Liver (tissue), 3 donors: ENCODE data around the gene KCNIP1.

Source experiments
- HNF4G ChIP-seq: IDR thresholded peaks from 2 replicates; pipeline ENCODE4 v1.6.1; 2016; ENCODE audit warnings: antibody characterized with exemption
- JUND ChIP-seq, 2 donors: IDR thresholded peaks; 2 replicates each; pipeline ENCODE4 v1.6.1; 2016; ENCODE audit warnings: antibody characterized with exemption in 2 of 2
- RAD21 ChIP-seq, 2 donors: IDR thresholded peaks; 2 replicates each; pipeline ENCODE4 v1.6.1; 2016; ENCODE audit warnings: antibody characterized with exemption in 2 of 2, mild to moderate bottlenecking in 2 of 2
- TAF1 ChIP-seq: conservative IDR thresholded peaks from 2 replicates; pipeline ENCODE4 v1.6.1; 2016; ENCODE audit warnings: antibody characterized with exemption, mild to moderate bottlenecking
- TF ChIP-seq, protein P1 (sequence below): fragments of 150-350 bp; IDR thresholded peaks from 2 replicates; pipeline ENCODE4 v1.5.1; 2017; ENCODE audit warnings: improper control_type of control experiment, low read depth, low read length; ENCODE audit not compliant: missing input control
- TF ChIP-seq, protein P2 (sequence below): IDR thresholded peaks from 2 replicates; pipeline ENCODE4 v1.6.1; 2016; ENCODE audit warnings: antibody characterized with exemption
- TF ChIP-seq, protein P3 (sequence below): IDR thresholded peaks from 2 replicates; pipeline ENCODE4 v1.6.1; 2016; ENCODE audit warnings: antibody characterized with exemption, mild to moderate bottlenecking
- donor health status: healthy.
- donor health status: healthy.

DNA sequence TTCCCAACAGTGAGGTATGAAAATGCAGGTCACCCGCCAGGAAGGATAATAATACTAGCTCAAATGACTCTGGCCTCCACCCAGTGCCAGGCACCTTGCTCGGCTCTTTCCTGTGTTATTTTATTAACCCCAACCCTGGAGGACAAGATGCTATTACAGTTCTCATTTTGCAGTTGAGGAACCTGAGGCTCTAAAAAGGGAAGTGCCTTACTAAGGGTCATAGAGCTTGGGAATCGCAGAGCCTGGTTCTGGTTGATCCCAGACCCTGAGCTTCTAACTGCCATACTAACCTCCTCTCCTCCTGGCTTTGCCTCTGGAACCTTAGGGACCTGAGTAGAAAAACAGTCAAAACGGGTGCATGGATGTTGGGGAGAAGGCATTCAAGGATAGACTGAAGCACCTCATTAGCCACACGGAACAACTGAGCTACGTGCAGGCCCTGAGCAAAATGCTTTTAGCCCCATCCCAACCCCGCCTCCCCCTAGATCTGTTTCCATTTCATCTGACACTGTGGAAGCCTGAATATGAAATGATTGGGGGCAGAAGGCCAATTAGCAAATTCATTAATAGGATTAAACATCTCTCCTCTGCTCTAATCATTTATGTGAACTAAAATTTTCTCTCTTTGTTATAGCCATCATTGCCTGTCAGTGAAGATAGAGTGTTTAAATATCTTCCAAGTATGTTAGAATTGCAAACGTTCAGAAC is 7.9 kb downstream of the KCNIP1 start:
- TF ChIP-seq, protein P1, sequence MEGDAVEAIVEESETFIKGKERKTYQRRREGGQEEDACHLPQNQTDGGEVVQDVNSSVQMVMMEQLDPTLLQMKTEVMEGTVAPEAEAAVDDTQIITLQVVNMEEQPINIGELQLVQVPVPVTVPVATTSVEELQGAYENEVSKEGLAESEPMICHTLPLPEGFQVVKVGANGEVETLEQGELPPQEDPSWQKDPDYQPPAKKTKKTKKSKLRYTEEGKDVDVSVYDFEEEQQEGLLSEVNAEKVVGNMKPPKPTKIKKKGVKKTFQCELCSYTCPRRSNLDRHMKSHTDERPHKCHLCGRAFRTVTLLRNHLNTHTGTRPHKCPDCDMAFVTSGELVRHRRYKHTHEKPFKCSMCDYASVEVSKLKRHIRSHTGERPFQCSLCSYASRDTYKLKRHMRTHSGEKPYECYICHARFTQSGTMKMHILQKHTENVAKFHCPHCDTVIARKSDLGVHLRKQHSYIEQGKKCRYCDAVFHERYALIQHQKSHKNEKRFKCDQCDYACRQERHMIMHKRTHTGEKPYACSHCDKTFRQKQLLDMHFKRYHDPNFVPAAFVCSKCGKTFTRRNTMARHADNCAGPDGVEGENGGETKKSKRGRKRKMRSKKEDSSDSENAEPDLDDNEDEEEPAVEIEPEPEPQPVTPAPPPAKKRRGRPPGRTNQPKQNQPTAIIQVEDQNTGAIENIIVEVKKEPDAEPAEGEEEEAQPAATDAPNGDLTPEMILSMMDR, result no peak
- TF ChIP-seq JUND (IDR thresholded peaks at IDR 0.05) (no peak), TAF1 (no peak), RAD21 (IDR thresholded peaks at IDR 0.05) (no peak), HNF4G (no peak)
- TF ChIP-seq, protein P2, sequence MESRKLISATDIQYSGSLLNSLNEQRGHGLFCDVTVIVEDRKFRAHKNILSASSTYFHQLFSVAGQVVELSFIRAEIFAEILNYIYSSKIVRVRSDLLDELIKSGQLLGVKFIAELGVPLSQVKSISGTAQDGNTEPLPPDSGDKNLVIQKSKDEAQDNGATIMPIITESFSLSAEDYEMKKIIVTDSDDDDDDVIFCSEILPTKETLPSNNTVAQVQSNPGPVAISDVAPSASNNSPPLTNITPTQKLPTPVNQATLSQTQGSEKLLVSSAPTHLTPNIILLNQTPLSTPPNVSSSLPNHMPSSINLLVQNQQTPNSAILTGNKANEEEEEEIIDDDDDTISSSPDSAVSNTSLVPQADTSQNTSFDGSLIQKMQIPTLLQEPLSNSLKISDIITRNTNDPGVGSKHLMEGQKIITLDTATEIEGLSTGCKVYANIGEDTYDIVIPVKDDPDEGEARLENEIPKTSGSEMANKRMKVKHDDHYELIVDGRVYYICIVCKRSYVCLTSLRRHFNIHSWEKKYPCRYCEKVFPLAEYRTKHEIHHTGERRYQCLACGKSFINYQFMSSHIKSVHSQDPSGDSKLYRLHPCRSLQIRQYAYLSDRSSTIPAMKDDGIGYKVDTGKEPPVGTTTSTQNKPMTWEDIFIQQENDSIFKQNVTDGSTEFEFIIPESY, result no peak
- TF ChIP-seq, protein P3, sequence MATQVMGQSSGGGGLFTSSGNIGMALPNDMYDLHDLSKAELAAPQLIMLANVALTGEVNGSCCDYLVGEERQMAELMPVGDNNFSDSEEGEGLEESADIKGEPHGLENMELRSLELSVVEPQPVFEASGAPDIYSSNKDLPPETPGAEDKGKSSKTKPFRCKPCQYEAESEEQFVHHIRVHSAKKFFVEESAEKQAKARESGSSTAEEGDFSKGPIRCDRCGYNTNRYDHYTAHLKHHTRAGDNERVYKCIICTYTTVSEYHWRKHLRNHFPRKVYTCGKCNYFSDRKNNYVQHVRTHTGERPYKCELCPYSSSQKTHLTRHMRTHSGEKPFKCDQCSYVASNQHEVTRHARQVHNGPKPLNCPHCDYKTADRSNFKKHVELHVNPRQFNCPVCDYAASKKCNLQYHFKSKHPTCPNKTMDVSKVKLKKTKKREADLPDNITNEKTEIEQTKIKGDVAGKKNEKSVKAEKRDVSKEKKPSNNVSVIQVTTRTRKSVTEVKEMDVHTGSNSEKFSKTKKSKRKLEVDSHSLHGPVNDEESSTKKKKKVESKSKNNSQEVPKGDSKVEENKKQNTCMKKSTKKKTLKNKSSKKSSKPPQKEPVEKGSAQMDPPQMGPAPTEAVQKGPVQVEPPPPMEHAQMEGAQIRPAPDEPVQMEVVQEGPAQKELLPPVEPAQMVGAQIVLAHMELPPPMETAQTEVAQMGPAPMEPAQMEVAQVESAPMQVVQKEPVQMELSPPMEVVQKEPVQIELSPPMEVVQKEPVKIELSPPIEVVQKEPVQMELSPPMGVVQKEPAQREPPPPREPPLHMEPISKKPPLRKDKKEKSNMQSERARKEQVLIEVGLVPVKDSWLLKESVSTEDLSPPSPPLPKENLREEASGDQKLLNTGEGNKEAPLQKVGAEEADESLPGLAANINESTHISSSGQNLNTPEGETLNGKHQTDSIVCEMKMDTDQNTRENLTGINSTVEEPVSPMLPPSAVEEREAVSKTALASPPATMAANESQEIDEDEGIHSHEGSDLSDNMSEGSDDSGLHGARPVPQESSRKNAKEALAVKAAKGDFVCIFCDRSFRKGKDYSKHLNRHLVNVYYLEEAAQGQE, result no peak
